ENCODE measurements around the gene KLF12. TPM values are rescaled to one million over a fixed set of nuclear protein-coding genes. Genes with fewer than 3 reads are reported as not detected.

The KLF12 gene
- total RNA-seq, result 62.3 TPM

DNA sequence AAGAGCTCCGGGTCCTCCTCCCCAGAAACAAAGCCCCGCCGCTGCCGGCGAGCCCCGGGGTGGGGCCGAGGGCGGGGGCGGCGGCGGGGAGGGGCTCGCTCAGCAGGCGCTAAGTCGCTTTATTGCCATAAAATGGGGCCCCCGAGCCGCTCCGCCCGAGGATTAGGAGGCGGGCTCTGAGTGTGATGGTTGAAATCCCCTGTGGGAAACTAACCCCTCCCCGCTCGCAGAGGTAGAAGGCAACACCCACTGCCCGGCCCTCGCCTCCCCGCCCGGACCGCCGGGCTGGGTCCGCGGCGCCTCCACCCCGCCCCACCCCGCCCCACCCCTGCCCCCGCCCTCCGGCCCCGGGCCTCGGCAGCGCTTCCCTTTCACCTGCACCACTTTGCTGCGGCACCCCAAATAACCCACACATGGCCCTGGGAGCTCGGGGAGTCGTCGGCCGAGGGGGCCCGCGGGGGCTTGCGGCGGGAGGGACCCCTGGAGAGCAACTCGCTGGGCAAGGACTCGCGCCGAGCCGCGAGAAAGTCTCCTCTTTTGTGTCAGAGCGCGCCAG, at the start of gene KLF12:
Gene KLF12, minus strand, starts transcription at position 184 of the 556 bp plus-strand sequence.
- peaks cover 7% of the 10 kb centered on the region for H3K27me3 ChIP-seq (ENCODE audit: insufficient read depth, low read length)
- H3K4me1 ChIP-seq (ENCODE audit: insufficient read depth, low read length), result peaks cover 31% of the 10 kb centered on the region
- H3K4me3 ChIP-seq (ENCODE audit: low read length), result peak within 1 kb of the TSS; percentile 82
- H3K9me3 ChIP-seq (ENCODE audit: low read depth, low read length), result no peaks in the 10 kb centered on the region

DNA sequence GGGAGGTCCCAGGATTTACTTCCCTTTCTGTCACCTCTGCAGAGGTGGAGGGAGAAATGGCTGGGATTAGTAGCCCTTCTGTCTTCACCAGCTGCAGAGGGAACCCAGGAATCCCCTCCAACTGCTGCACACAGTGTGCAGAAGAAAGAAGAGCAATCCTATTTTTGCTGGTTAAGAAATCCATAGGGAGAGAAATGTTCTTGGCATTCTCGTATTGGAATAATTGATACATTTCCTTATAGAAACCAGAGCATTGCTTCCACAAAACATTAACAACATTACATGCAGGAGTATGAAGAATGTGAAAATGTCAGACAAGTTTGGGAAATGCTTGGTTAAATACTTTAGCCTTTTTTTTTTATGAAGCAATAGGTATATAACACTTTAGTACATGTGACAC, 48.3 kb upstream of the KLF12 start:
- no peak overlapping the region for H3K4me3 ChIP-seq (ENCODE audit: low read length)
- no peaks in the 10 kb centered on the region for H3K9me3 ChIP-seq (ENCODE audit: low read depth, low read length)
- no peaks in the 10 kb centered on the region for H3K27me3 ChIP-seq (ENCODE audit: insufficient read depth, low read length)
- H3K4me1 ChIP-seq (ENCODE audit: insufficient read depth, low read length), result no peaks in the 10 kb centered on the region

DNA sequence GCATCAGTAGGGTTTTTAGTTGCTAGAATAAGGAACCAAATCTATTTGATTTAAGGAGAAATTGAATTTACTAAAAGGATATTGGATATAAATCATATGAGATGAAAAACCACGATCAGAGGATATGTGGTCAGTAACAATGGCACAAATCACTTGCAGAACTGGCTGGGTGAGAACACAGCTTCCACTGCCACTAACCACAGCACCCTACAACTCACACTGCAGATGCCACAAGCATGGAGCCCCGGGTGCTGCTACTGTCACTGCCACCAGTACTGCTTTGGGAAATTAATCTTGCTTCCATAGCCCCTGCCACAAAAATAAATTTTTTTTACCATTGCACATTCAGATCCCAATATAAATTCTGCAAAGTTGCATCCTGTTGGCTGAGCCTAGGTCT, 40.6 kb upstream of the KLF12 start:
- Histone ChIP-seq H3K4me1 (ENCODE audit: insufficient read depth, low read length) (no peaks in the 10 kb centered on the region), H3K27me3 (ENCODE audit: insufficient read depth, low read length) (peaks cover 7% of the 10 kb centered on the region), H3K4me3 (ENCODE audit: low read length) (no peak overlapping the region), H3K9me3 (ENCODE audit: low read depth, low read length) (no peaks in the 10 kb centered on the region)

DNA sequence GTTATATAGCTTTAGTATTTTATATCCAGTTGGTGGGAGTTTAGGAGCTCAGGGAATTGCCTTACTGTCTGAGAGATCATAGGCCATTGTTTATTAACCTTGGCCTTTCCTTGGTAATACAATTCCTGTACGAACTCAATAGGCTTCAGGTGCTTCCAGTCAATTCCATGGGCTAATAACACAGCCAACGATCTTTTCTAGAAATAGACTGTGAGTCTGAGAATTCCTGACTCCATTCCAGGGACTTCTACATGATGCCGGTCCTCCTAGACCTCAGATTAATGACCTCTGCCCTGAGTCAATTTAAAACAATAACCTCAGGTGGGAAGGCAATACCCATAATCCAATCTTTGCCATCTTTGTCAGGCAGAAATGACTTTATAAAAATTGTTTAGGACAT, 39.6 kb upstream of the KLF12 start:
- peaks cover 7% of the 10 kb centered on the region for H3K27me3 ChIP-seq (ENCODE audit: insufficient read depth, low read length)
- H3K4me3 ChIP-seq (ENCODE audit: low read length), result no peak overlapping the region
- H3K4me1 ChIP-seq (ENCODE audit: insufficient read depth, low read length), result no peaks in the 10 kb centered on the region
- no peaks in the 10 kb centered on the region for H3K9me3 ChIP-seq (ENCODE audit: low read depth, low read length)

DNA sequence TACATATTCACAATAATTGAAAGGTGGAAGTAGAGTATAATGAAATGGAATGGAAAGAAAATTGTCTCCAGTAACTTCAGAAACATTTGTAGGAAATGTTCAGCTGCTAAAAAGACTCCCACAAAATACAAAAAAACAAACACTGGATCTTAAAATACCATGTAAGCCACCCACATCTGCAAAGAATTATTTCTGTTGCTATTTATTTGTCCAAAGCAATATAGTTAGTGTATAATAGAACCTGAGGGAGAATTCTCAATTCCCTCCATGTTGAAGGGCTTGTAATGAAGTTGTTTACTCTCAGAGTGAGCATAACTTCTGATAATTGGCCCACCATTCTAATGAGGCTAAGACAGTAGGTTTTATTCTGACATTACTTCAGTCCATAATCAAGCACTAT, 37.4 kb upstream of the KLF12 start:
- Histone ChIP-seq H3K4me3 (ENCODE audit: low read length) (no peak overlapping the region), H3K4me1 (ENCODE audit: insufficient read depth, low read length) (no peaks in the 10 kb centered on the region), H3K9me3 (ENCODE audit: low read depth, low read length) (no peaks in the 10 kb centered on the region), H3K27me3 (ENCODE audit: insufficient read depth, low read length) (peaks cover 7% of the 10 kb centered on the region)

DNA sequence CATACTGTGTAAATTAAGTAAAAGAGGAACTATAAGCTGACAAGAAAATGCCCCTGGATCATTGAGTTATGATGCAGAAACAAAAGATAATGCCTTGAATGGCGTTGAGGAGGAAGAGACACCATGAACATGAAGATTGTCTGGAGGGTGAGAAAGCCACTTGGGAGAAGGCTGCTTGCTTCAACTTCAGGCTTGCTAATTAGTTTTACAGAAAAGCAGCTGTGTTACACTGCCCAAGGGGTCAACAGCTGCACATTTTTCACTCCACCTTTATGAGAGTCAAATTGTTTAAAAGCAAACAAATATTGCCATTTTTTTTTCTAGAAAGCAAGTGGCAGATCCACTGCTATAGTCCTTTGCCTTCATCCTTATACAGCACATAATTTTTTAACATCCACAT, 35.5 kb upstream of the KLF12 start:
- peaks cover 4% of the 10 kb centered on the region for H3K27me3 ChIP-seq (ENCODE audit: insufficient read depth, low read length)
- H3K4me3 ChIP-seq (ENCODE audit: low read length), result no peak overlapping the region
- no peaks in the 10 kb centered on the region for H3K9me3 ChIP-seq (ENCODE audit: low read depth, low read length)
- H3K4me1 ChIP-seq (ENCODE audit: insufficient read depth, low read length), result no peaks in the 10 kb centered on the region

DNA sequence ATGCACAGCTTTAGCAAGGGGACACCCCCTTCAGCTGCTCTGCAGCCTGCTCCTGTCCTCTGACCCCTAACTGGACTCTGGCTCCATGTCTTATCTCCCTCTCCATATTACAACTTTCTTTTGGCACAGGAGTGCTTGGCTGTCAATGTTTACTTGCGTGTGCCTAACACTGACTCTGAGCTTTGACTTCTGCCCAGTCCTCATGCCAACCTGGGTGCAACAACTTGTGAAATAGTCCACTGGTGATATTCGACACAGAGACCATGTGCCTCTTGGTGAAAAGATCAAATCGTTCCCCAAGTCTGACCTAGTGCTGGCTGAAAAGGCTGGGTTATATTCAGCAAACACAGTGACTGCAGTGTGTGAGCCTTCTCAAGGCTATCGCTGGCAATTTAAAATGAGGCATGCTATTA, 34.1 kb upstream of the KLF12 start:
- H3K27me3 ChIP-seq (ENCODE audit: insufficient read depth, low read length), result peaks cover 4% of the 10 kb centered on the region
- H3K9me3 ChIP-seq (ENCODE audit: low read depth, low read length), result no peaks in the 10 kb centered on the region

DNA sequence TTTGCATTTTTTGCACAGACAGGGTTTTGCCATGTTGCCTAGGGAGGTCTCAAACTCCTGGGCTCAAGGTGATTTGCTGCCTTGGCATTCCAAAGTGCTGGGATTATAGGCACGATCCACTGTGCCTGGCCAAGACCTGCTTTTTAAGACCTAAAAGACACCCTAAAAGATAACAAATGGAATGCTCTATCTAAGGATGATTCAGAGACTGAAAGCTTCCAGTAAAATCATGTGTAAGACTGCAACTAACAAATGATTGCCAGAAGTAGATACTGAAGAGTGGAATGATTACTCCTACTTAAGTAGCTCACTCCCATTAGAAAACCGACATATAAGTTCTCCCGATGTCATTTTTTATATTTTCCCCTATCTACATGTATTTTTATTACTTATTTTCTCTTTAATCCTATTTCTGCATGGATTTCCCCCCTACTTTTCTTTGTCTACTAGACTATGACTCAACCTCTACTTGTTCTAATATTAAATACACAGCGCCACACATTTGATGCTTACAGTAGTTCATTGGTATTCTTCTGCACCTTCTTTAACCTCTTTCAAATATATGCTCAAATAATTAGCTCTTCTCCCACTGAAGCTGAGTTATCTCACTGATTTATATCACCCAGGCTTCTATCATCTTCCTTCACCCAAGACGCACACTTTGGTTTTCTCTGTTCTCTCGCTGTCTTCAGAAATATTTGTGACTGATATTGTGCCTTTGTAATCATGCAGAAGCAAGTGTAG, 32.2 kb upstream of the KLF12 start:
- Histone ChIP-seq H3K9me3 (ENCODE audit: low read depth, low read length) (no peaks in the 10 kb centered on the region), H3K27me3 (ENCODE audit: insufficient read depth, low read length) (no peaks in the 10 kb centered on the region), H3K4me1 (ENCODE audit: insufficient read depth, low read length) (no peaks in the 10 kb centered on the region), H3K4me3 (ENCODE audit: low read length) (no peak overlapping the region)

More for the DNA sequence above, 34.1 kb upstream of the KLF12 start:
- no peak overlapping the region for H3K4me3 ChIP-seq (ENCODE audit: low read length)
- H3K4me1 ChIP-seq (ENCODE audit: insufficient read depth, low read length), result no peaks in the 10 kb centered on the region

DNA sequence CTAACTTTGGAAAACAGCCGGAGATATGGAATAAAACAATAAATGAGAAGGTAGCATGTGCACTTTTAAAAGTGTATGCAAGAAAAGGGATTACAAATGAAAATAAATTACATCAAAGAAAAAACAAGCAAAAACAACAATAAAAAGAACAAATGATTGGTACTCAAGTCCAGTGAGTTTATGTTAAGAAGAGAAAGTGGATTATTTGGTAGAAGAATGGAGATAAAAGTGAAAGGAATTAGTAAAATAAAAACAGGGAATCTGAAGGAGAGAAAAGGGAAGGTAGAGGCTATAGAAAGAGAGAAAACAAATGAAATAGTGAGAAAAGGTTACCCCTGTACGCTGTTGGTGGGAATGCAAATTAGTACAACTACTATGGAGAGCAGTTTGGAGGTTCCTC, 28.6 kb upstream of the KLF12 start:
- Histone ChIP-seq H3K4me1 (ENCODE audit: insufficient read depth, low read length) (no peaks in the 10 kb centered on the region), H3K27me3 (ENCODE audit: insufficient read depth, low read length) (no peaks in the 10 kb centered on the region), H3K4me3 (ENCODE audit: low read length) (no peak overlapping the region), H3K9me3 (ENCODE audit: low read depth, low read length) (no peaks in the 10 kb centered on the region)

DNA sequence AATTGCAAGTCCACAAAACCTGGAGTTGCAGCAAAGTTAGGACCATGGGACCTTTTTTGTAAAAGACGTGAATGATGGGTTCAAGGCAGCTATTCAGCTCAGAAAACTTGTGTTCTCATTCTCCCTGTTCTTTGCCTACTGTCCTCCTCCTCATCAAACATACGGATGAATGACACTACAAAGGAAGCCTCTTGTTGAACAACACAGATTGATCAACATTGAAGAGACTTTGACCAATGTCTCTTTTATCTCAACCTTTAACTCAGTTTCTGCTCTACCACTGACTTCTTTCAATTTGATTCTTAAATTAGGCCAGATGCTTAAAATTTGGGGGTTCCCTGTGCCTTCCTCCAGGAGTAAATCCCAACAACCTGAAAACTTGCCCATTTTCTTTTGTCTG, 27.9 kb upstream of the KLF12 start:
- no peaks in the 10 kb centered on the region for H3K4me1 ChIP-seq (ENCODE audit: insufficient read depth, low read length)
- no peaks in the 10 kb centered on the region for H3K9me3 ChIP-seq (ENCODE audit: low read depth, low read length)
- no peak overlapping the region for H3K4me3 ChIP-seq (ENCODE audit: low read length)

DNA sequence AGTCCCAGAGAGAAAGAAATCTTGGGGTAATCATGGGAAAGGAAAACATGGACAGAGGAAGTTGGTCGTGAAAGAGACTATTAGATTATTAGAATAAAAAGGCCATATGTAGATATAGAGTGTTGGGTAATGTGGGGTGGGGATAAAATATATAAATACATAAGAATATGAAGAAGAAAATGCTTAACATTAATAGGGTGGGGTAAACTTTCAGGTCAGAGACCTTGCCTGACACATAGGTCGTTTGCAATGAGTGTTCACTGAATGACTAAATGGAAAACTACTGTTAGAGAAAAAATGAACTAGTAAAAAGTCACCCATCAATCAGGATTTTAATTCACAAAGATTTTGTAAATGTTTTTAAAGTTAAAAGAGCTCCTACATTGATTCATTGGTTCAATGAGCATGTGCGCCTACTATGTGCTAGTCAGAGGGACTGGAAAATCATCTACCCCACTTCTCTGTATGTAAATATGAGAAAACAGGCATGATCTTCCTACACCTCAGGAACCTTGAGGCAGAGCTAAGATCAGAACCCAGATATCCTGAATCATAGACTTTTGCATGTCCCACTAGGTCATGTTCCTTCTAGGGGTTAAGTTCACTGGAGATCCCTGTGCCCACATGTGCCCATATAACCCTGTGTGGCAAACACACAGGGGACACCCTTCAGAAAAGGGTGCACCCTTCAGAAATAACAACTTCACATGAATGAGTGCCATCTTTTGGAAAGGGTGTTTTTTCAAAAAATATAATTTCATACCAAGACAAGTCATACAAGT, 24.6 kb upstream of the KLF12 start:
- Histone ChIP-seq H3K4me1 (ENCODE audit: insufficient read depth, low read length) (no peaks in the 10 kb centered on the region), H3K27me3 (ENCODE audit: insufficient read depth, low read length) (peaks cover 2% of the 10 kb centered on the region), H3K9me3 (ENCODE audit: low read depth, low read length) (no peaks in the 10 kb centered on the region), H3K4me3 (ENCODE audit: low read length) (no peak overlapping the region)

More for the DNA sequence above, 27.9 kb upstream of the KLF12 start:
- H3K27me3 ChIP-seq (ENCODE audit: insufficient read depth, low read length), result no peaks in the 10 kb centered on the region

DNA sequence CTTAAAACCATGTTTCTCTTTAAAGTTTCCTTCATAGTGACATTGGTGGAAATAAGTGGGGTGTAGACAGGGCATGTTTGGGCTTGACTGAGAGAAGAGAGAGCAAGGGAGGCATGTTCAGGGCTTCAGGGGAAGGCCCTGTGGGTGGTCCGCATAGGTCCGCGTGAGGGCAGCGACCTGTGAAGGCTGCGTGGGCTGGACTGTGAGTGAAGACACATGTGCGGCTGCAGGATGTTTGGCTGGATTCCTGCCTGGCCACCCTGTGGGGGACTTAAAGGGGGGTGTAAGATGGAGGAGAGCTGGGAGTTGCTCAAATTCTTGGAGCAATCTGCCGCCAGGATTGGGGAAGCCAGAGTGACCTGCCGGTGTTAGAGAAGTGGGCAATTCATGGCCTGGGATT, 23.8 kb upstream of the KLF12 start:
- Histone ChIP-seq H3K4me1 (ENCODE audit: insufficient read depth, low read length) (no peaks in the 10 kb centered on the region), H3K27me3 (ENCODE audit: insufficient read depth, low read length) (peaks cover 2% of the 10 kb centered on the region), H3K9me3 (ENCODE audit: low read depth, low read length) (no peaks in the 10 kb centered on the region), H3K4me3 (ENCODE audit: low read length) (no peak overlapping the region)

DNA sequence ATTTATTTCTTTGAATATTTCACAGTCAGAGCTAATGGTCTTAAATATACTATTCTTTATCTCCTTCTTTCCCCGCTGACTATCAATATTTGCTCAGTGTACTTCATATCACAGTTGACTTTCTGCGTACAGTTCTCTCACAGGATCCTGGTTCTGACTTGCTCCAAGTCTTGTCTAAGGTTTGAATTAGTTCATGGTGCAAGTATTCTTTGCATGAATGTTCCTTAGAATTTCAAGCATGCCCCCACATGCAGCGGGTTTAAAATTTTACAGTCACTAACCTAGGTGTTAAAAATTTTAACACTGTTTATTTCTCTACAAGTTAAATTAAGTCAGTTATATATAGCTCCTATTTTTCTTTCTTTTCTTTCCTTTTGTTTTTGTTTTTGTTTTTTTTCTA, 20.8 kb upstream of the KLF12 start:
- Histone ChIP-seq H3K4me1 (ENCODE audit: insufficient read depth, low read length) (no peaks in the 10 kb centered on the region), H3K9me3 (ENCODE audit: low read depth, low read length) (no peaks in the 10 kb centered on the region), H3K4me3 (ENCODE audit: low read length) (no peak overlapping the region), H3K27me3 (ENCODE audit: insufficient read depth, low read length) (peaks cover 2% of the 10 kb centered on the region)

DNA sequence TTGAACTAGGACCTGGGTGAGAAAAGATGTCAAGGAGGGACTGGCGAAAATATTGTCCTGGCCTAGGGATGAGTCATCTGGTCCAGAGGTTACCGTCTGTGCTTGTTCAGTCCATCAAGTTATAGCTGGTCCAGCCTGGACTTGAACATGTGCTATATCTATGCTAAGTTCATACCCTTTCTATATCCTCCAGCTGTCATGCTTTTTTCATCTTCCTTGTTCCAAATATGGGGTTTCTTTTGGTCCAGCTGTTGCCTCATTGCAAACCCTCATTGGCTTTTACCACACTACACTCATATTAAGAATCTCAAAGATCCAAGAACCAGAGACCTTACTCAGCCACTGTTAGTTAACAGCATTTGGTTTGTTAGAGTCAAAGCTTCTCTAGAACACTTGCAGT, 19.1 kb upstream of the KLF12 start:
- Histone ChIP-seq H3K9me3 (ENCODE audit: low read depth, low read length) (no peaks in the 10 kb centered on the region), H3K27me3 (ENCODE audit: insufficient read depth, low read length) (peaks cover 2% of the 10 kb centered on the region), H3K4me1 (ENCODE audit: insufficient read depth, low read length) (no peaks in the 10 kb centered on the region), H3K4me3 (ENCODE audit: low read length) (no peak overlapping the region)

DNA sequence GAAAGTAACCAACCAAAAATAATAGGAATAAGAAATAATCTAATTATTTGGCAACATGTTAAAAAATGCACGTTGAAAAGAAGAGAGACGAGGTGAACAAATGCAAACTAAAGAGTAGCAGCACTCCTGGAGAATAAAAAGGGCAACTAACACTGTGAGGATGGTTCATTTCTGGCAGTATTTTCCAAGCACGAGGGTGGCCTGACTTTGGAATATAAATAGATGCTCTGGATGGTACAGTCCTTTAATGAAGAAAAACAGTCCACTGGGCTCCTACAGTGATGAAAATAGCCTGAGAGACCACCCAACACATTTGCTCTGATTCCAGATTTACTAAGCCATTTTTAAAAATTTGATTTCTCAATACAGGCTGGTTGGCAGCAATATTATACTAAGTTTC, 17.7 kb upstream of the KLF12 start:
- H3K4me3 ChIP-seq (ENCODE audit: low read length), result no peak overlapping the region
- peaks cover 2% of the 10 kb centered on the region for H3K27me3 ChIP-seq (ENCODE audit: insufficient read depth, low read length)
- no peaks in the 10 kb centered on the region for H3K9me3 ChIP-seq (ENCODE audit: low read depth, low read length)
- H3K4me1 ChIP-seq (ENCODE audit: insufficient read depth, low read length), result no peaks in the 10 kb centered on the region
